Endothelial cell of umbilical vein (primary cell): ENCODE data around the gene RASAL3. TPM values are rescaled to one million over a fixed set of nuclear protein-coding genes. Genes with fewer than 3 reads are reported as not detected.

ENCODE experiments used
- BruUV-seq: library from RNA; stranded (reverse); fragments of 400-500 nt; replicated peaks from 2 replicates; lab custom pipeline; 2021; lab: Mats Ljungman, UMichigan
- CTCF ChIA-PET: fragments of 300-600, 350-600 bp; sonication (Branson Sonifier 250); formaldehyde crosslinking; loops from one replicate; lab custom pipeline; 2021; ENCODE audit warnings: antibody characterized with exemption, inconsistent platforms; lab: Charles Lee
- POLR2A ChIA-PET: fragments of 300-600, 350-600 bp; sonication (Branson Sonifier 250); formaldehyde crosslinking; loops from one replicate; lab custom pipeline; 2021; ENCODE audit warnings: antibody characterized with exemption, inconsistent platforms; lab: Charles Lee
- DNase-seq: peaks from one replicate; pipeline ENCODE4 v3.0.0-alpha.2; 2011; ENCODE audit warnings: low read depth, low spot score
- FAIRE-seq: peaks from 2 replicates; lab custom pipeline; 2011; peaks lifted over from hg19 to GRCh38; lab: Jason Lieb, UNC
- H2AFZ ChIP-seq: 2 replicates; pipeline ENCODE4 v1.6.0; 2012; ENCODE audit warnings: low read depth, low read length, control low read depth, inconsistent platforms
- H3K27ac ChIP-seq: 2 replicates; pipeline ENCODE4 v1.5.1; 2011; ENCODE audit warnings: low read depth, mild to moderate bottlenecking, control low read depth, low read length, moderate library complexity; ENCODE audit not compliant: insufficient read depth
- H3K27me3 ChIP-seq, 2 experiments: 2 replicates each; pipeline versions ENCODE4 v1.6.0 to v1.6.1; 2011; ENCODE audit warnings: low read length in 2 of 2, mixed read lengths in 1 of 2; ENCODE audit not compliant: control insufficient read depth in 2 of 2, insufficient read depth in 2 of 2
- H3K36me3 ChIP-seq, 2 experiments: 2 replicates in 1 of 2; 3 replicates in 1 of 2; pipeline ENCODE4 v1.5.1; 2011; ENCODE audit warnings: low read length in 2 of 2, mild to moderate bottlenecking in 1 of 2, moderate library complexity in 1 of 2; ENCODE audit not compliant: control insufficient read depth in 2 of 2, insufficient read depth in 2 of 2; ENCODE audit errors: extremely low read depth in 1 of 2
- H3K4me1 ChIP-seq: 3 replicates; pipeline ENCODE4 v1.5.1; 2011; ENCODE audit warnings: mild to moderate bottlenecking, low read length; ENCODE audit not compliant: control insufficient read depth, insufficient read depth; ENCODE audit errors: extremely low read depth
- H3K4me2 ChIP-seq: 2 replicates; pipeline ENCODE4 v1.6.1; 2011; ENCODE audit warnings: low read length, control low read depth, mixed read lengths; ENCODE audit not compliant: insufficient read depth
- H3K4me3 ChIP-seq, 3 experiments: fragments of 200-600 bp in 1 of 3; sonication (generic), shearing (Covaris generic) in 1 of 3; replicated peaks in 1 of 3; 2 replicates each; pipeline ENCODE4 v1.5.1; 2011 to 2016; ENCODE audit warnings: control low read depth in 3 of 3, low read length in 3 of 3, mild to moderate bottlenecking in 2 of 3, inconsistent platforms in 1 of 3, low read depth in 1 of 3, moderate library complexity in 1 of 3; ENCODE audit not compliant: insufficient read depth in 1 of 3
- H3K79me2 ChIP-seq: 2 replicates; pipeline ENCODE4 v1.6.0; 2012; ENCODE audit warnings: low read length, inconsistent platforms; ENCODE audit not compliant: control insufficient read depth, insufficient read depth
- H3K9ac ChIP-seq: replicated peaks from 2 replicates; pipeline ENCODE3; 2011; ENCODE audit warnings: low read length, control low read depth; ENCODE audit not compliant: insufficient read depth; ENCODE audit errors: extremely low read depth
- H3K9me1 ChIP-seq: replicated peaks from 3 replicates; pipeline ENCODE4 v1.6.0; 2011; ENCODE audit warnings: mild to moderate bottlenecking, low read length; ENCODE audit not compliant: control insufficient read depth, insufficient read depth; ENCODE audit errors: extremely low read depth
- H3K9me3 ChIP-seq: replicated peaks from 2 replicates; pipeline ENCODE4 v1.5.1; 2012; ENCODE audit warnings: low read length, inconsistent platforms; ENCODE audit not compliant: control insufficient read depth, insufficient read depth
- H4K20me1 ChIP-seq: replicated peaks from 2 replicates; pipeline ENCODE3; 2011; ENCODE audit warnings: mild to moderate bottlenecking, low read length; ENCODE audit not compliant: control insufficient read depth, insufficient read depth; ENCODE audit errors: extremely low read depth
- GATA2 ChIP-seq: IDR thresholded peaks from 2 replicates; pipeline ENCODE4 v1.7.0; 2011; ENCODE audit warnings: low read depth, mild to moderate bottlenecking, moderate library complexity, mixed read lengths, low read length; ENCODE audit not compliant: insufficient read length, insufficient read depth
- JUN ChIP-seq: IDR thresholded peaks from 2 replicates; pipeline ENCODE4 v1.6.1; 2011; ENCODE audit warnings: borderline replicate concordance, low read depth; ENCODE audit not compliant: insufficient read length, insufficient read depth
- MYC ChIP-seq: IDR thresholded peaks from one replicate; pipeline ENCODE4 v1.6.1; 2011; ENCODE audit warnings: mild to moderate bottlenecking, low read depth, low read length
- POLR2AphosphoS5 ChIP-seq: IDR thresholded peaks from 2 replicates; pipeline ENCODE4 v1.6.1; 2012; ENCODE audit warnings: low read depth, mild to moderate bottlenecking, control low read depth, low read length, moderate library complexity; ENCODE audit not compliant: insufficient read depth
- dilution Hi-C: fragments of 300-500 bp; cut with MboI; formaldehyde crosslinking; loops from one replicate; pipeline ENCODE4 v1.15.0; 2019; ENCODE audit warnings: low sequenced_read_pairs; ENCODE audit not compliant: extremely low pct_ligation_motif_present
- intact Hi-C: fragments of 100-400 bp; cut with micrococcal nuclease; formaldehyde crosslinking; loops from one replicate; pipeline ENCODE4 v1.10.0; 2022
- polyA plus RNA-seq, 4 experiments: library from polyadenylated mRNA; depleted of rRNA in 3 of 4; stranded (reverse) in 3 of 4; unstranded in 1 of 4; fragments of >200 nt; gene quantifications; 2 replicates each; pipeline versions ENCODE4 v1.2.1 to v1.2.3, GENCODE V29; 2011 to 2012; ENCODE audit warnings: missing spikeins in 1 of 4
- total RNA-seq: library from RNA; stranded (reverse); gene quantifications from 2 replicates; pipeline ENCODE4 v1.2.3, GENCODE V29; 2021
- TF ChIP-seq, protein P1 (sequence below), 2 donors: IDR thresholded peaks; 1 replicate in 1 of 2; 2 replicates in 1 of 2; pipeline ENCODE4 v1.5.1; 2011; ENCODE audit warnings: low read length in 2 of 2, mild to moderate bottlenecking in 2 of 2, moderate library complexity in 2 of 2, control low read depth in 1 of 2, inconsistent platforms in 1 of 2, low read depth in 1 of 2; ENCODE audit not compliant: insufficient read depth in 1 of 2; ENCODE audit errors: extremely low read depth in 1 of 2

RASAL3 gene
- total and polyA plus RNA-seq, 2 donors (not counting 3 experiments of a cell fraction or from before 2014, with no cell fraction given) = 4.1 to 5.7 TPM

DNA sequence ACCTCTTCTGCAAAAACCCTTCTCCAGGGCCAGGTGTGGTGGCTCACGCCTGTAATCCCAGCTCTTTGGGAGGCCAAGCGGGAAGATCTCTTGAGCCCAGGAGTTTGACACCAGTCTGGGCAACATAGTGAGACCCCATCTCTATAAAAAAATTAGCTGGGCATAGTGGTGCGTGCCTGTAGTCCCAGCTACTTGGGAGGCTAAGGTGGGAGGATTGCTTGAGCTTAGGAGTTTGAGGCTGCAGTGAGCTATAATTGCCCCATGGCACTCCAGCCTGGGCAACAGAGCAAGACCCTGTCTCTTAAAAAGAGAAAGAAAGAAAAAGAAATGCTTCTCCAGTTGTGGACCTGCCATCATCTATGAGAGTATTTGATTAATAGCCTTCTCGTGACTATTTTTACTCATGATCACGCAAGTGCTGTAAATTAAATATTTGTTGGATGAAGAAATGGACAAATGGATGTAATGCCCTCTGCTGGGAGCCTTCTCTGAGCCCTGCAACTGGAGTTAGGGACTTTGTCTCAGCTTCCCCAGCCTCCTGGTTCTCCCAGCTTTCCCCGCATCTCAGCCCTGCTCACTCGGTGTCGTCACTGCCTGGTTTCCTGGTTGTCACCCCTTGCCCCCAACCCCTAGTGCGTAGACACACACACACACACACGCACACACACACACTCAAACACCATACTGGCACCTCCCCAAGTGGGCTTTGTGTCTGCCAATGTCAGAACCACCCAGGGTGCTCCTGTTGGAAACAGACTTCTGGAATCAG lies 26.8 kb downstream of the RASAL3 start:
- CTCF ChIA-PET = interaction anchor here (0.5 to 2.5 kb wide), 4 partner anchors 19 to 346 kb away, joined by 3 to 19 read pairs (median 6); partner anchors contain the start of gene AKAP8L
- Histone ChIP-seq H3K4me2 (no peak overlapping the region), H2AFZ (no peak overlapping the region), H3K79me2 (no peaks in the 10 kb centered on the region), H3K9me3 (no peaks in the 10 kb centered on the region), H3K4me3 (no peak overlapping the region), H3K36me3 (no peaks in the 10 kb centered on the region), H3K27ac (no peak overlapping the region), H3K27me3 (no peaks in the 10 kb centered on the region), H3K9ac (no peak overlapping the region), H3K4me1 (peaks cover 3% of the 10 kb centered on the region), H3K9me1 (no peaks in the 10 kb centered on the region), H4K20me1 (no peaks in the 10 kb centered on the region)
- intact Hi-C loops (no loop called here), dilution Hi-C loops (no loop called here)
- FAIRE-seq (no peak), DNase-seq (no peak)
- BruUV-seq = no TSS peak
- TF ChIP-seq, protein P1, sequence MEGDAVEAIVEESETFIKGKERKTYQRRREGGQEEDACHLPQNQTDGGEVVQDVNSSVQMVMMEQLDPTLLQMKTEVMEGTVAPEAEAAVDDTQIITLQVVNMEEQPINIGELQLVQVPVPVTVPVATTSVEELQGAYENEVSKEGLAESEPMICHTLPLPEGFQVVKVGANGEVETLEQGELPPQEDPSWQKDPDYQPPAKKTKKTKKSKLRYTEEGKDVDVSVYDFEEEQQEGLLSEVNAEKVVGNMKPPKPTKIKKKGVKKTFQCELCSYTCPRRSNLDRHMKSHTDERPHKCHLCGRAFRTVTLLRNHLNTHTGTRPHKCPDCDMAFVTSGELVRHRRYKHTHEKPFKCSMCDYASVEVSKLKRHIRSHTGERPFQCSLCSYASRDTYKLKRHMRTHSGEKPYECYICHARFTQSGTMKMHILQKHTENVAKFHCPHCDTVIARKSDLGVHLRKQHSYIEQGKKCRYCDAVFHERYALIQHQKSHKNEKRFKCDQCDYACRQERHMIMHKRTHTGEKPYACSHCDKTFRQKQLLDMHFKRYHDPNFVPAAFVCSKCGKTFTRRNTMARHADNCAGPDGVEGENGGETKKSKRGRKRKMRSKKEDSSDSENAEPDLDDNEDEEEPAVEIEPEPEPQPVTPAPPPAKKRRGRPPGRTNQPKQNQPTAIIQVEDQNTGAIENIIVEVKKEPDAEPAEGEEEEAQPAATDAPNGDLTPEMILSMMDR (IDR thresholded peaks at IDR 0.05; ENCODE audit: extremely low read depth in 1 of 2, insufficient read depth in 1 of 2, low read depth in 1 of 2, low read length in 2 of 2) = no peak
- TF ChIP-seq JUN (no peak), GATA2 (no peak), POLR2AphosphoS5 (no peak), MYC (no peak)
- POLR2A ChIA-PET = no interaction called here
